Measurements from ENCODE around the gene CHCHD3. TPM values are rescaled to one million over a fixed set of nuclear protein-coding genes. Genes with fewer than 3 reads are reported as not detected.

The CHCHD3 gene
- total RNA-seq, 1 donor from 2014 or later: 61.5 TPM

GRCh38 chr7:132872034-132872433, 209.9 kb downstream of the CHCHD3 start:
- no peak for TF ChIP-seq CTCF (IDR thresholded peaks at IDR 0.05; ENCODE audit: partially characterized antibody, unreplicated experiment)
- no peak overlapping the region for H3K4me3 Mint-ChIP-seq (ENCODE audit: unreplicated experiment)
- H3K4me1 Mint-ChIP-seq (ENCODE audit: low read depth, unreplicated experiment): no peaks in the 10 kb centered on the region
- no peaks in the 10 kb centered on the region for H3K36me3 Mint-ChIP-seq (ENCODE audit: unreplicated experiment)
- H3K27me3 Mint-ChIP-seq (ENCODE audit: unreplicated experiment): no peaks in the 10 kb centered on the region
- DNase-seq: no peak
- no peaks in the 10 kb centered on the region for H3K9me3 Mint-ChIP-seq (ENCODE audit: unreplicated experiment)
- H3K27ac Mint-ChIP-seq (ENCODE audit: unreplicated experiment): no peak overlapping the region

- Mint-ChIP-seq H3K27ac (ENCODE audit: unreplicated experiment) (no peak overlapping the region), H3K4me1 (ENCODE audit: low read depth, unreplicated experiment) (no peaks in the 10 kb centered on the region), H3K36me3 (ENCODE audit: unreplicated experiment) (no peaks in the 10 kb centered on the region), H3K4me3 (ENCODE audit: unreplicated experiment) (no peak overlapping the region), H3K9me3 (ENCODE audit: unreplicated experiment) (no peaks in the 10 kb centered on the region), H3K27me3 (ENCODE audit: unreplicated experiment) (no peaks in the 10 kb centered on the region)
- no peak for DNase-seq
- no peak for TF ChIP-seq CTCF (IDR thresholded peaks at IDR 0.05; ENCODE audit: partially characterized antibody, unreplicated experiment)
These were observed 210.5 kb downstream of the CHCHD3 start for GRCh38 chr7:132871419-132871818.

DNA sequence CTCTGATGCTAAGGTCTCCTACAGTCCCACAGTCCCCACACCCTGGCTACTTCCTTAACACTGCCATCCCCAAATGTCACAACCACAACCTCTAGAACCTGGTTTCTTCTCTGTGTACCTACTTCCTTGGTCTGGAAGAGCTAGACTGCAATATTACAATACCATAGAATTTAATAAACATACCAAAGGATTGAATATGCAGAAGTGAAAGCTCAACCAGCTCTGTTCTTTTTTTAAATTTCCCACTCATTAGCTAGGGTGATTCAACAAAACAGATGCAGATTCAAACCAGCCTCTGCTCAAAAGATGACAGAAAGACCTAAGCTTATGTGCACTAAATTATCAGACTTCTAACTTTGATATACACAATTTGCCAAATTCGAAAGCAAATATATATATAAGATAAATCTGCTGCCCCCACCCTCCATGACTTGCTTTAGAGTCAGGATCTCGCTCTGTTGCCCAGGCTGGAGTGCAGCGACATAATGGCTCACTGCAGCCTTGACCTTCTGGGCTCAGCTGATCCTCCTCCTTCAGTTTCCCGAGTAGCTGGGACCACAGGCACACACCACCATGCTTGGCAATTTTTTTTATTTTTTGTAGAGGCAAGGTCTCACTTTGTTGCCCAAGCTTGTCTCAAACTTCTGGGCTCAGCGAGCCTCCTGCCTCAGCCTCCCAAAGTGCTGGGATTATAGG, 212.6 kb downstream of the CHCHD3 start:
- TF ChIP-seq CTCF (IDR thresholded peaks at IDR 0.05; ENCODE audit: partially characterized antibody, unreplicated experiment): no peak
- H3K27me3 Mint-ChIP-seq (ENCODE audit: unreplicated experiment): no peaks in the 10 kb centered on the region
- H3K27ac Mint-ChIP-seq (ENCODE audit: unreplicated experiment): no peak overlapping the region
- no peak for DNase-seq
- no peaks in the 10 kb centered on the region for H3K4me1 Mint-ChIP-seq (ENCODE audit: low read depth, unreplicated experiment)
- H3K9me3 Mint-ChIP-seq (ENCODE audit: unreplicated experiment): no peaks in the 10 kb centered on the region
- no peaks in the 10 kb centered on the region for H3K36me3 Mint-ChIP-seq (ENCODE audit: unreplicated experiment)
- no peak overlapping the region for H3K4me3 Mint-ChIP-seq (ENCODE audit: unreplicated experiment)

DNA sequence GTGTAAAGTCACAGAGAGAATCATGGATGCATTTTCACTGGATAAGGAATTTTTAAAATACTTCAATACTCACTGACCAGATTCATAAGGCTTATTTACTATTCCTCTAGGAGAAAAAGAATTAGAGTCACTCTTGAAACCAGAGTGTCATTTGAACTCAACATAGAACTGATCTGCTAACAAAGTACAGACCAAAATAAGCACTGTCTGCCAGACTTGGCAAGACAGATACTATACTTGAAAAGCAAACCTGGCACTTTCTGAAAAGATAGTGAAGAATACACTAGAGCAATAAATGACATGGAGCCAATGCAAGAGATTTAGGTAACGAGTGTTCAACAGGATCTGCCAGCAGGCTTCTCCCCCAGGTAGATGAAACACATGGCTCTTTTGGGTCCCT, 215.3 kb downstream of the CHCHD3 start:
- H3K36me3 Mint-ChIP-seq (ENCODE audit: unreplicated experiment): peaks cover 11% of the 10 kb centered on the region
- no peaks in the 10 kb centered on the region for H3K9me3 Mint-ChIP-seq (ENCODE audit: unreplicated experiment)
- no peak overlapping the region for H3K27ac Mint-ChIP-seq (ENCODE audit: unreplicated experiment)
- no peak for TF ChIP-seq CTCF (IDR thresholded peaks at IDR 0.05; ENCODE audit: partially characterized antibody, unreplicated experiment)
- H3K27me3 Mint-ChIP-seq (ENCODE audit: unreplicated experiment): no peaks in the 10 kb centered on the region
- H3K4me1 Mint-ChIP-seq (ENCODE audit: low read depth, unreplicated experiment): no peaks in the 10 kb centered on the region
- no peak for DNase-seq
- H3K4me3 Mint-ChIP-seq (ENCODE audit: unreplicated experiment): no peak overlapping the region

- Mint-ChIP-seq H3K4me1 (ENCODE audit: low read depth, unreplicated experiment) (no peaks in the 10 kb centered on the region), H3K9me3 (ENCODE audit: unreplicated experiment) (no peaks in the 10 kb centered on the region), H3K27me3 (ENCODE audit: unreplicated experiment) (no peaks in the 10 kb centered on the region), H3K27ac (ENCODE audit: unreplicated experiment) (no peak overlapping the region), H3K4me3 (ENCODE audit: unreplicated experiment) (no peak overlapping the region), H3K36me3 (ENCODE audit: unreplicated experiment) (peaks cover 11% of the 10 kb centered on the region)
- no peak for TF ChIP-seq CTCF (IDR thresholded peaks at IDR 0.05; ENCODE audit: partially characterized antibody, unreplicated experiment)
- no peak for DNase-seq
These were observed 215.8 kb downstream of the CHCHD3 start for GRCh38 chr7:132866144-132866531.
